HG03571 (cell line): ENCODE measurements around the gene NCOA3.
"Not testable (repeated sequence)": the region's sequence is repeated elsewhere in the genome, so short reads cannot be mapped to it uniquely, and the experiment has no call there.

Experiments
- ATAC-seq: cut with Tn5 transposase; IDR thresholded peaks from one replicate; pipeline ENCODE4 v1.9.1; 2021; ENCODE audit not compliant: unreplicated experiment

Gene NCOA3

GRCh38 chr20:47561603-47562583, 60.2 kb downstream of the NCOA3 start:
- no peak for ATAC-seq

GRCh38 chr20:47566269-47566668, 64.6 kb downstream of the NCOA3 start:
- ATAC-seq, result no peak

GRCh38 chr20:47568019-47568418, 66.3 kb downstream of the NCOA3 start:
- no peak for ATAC-seq

GRCh38 chr20:47568837-47569410, 67.2 kb downstream of the NCOA3 start:
- ATAC-seq, result no peak

- no peak for ATAC-seq
Observed at GRCh38 chr20:47571426-47571825, 69.7 kb downstream of the NCOA3 start.

- ATAC-seq, result no peak
Observed at GRCh38 chr20:47572105-47572729, 70.5 kb downstream of the NCOA3 start.

- no peak for ATAC-seq
Observed at GRCh38 chr20:47573559-47573958, 71.9 kb downstream of the NCOA3 start.

GRCh38 chr20:47574616-47575364, 73.1 kb downstream of the NCOA3 start:
- no peak for ATAC-seq

- peak; percentile 49 for ATAC-seq
Observed at GRCh38 chr20:47576516-47577033, 74.9 kb downstream of the NCOA3 start.

GRCh38 chr20:47577314-47577713, 75.6 kb downstream of the NCOA3 start:
- ATAC-seq, result no peak

GRCh38 chr20:47578543-47578942, 76.9 kb downstream of the NCOA3 start:
- ATAC-seq, result no peak

- ATAC-seq, result not testable (repeated sequence)
Observed at GRCh38 chr20:47580686-47581085, 79.0 kb downstream of the NCOA3 start.

GRCh38 chr20:47581090-47581489, 79.4 kb downstream of the NCOA3 start:
- no peak for ATAC-seq

- ATAC-seq, result no peak
Observed at GRCh38 chr20:47583551-47583950, 81.9 kb downstream of the NCOA3 start.

GRCh38 chr20:47585087-47585747, 83.5 kb downstream of the NCOA3 start:
- no peak for ATAC-seq

- ATAC-seq, result no peak
Observed at GRCh38 chr20:47586649-47587294, 85.1 kb downstream of the NCOA3 start.

- ATAC-seq, result no peak
Observed at GRCh38 chr20:47588158-47588557, 86.5 kb downstream of the NCOA3 start.

- no peak for ATAC-seq
Observed at GRCh38 chr20:47591231-47591630, 89.5 kb downstream of the NCOA3 start.

GRCh38 chr20:47594157-47594556, 92.5 kb downstream of the NCOA3 start:
- ATAC-seq, result no peak

GRCh38 chr20:47595138-47595537, 93.5 kb downstream of the NCOA3 start:
- ATAC-seq, result not testable (repeated sequence)
